HepG2 (cell line): ENCODE measurements around the gene CEBPB. TPM values are rescaled to one million over a fixed set of nuclear protein-coding genes. Genes with fewer than 3 reads are reported as not detected.

Experiments used
- ESRRA ChIP-seq: sonication (generic); formaldehyde crosslinking; IDR thresholded peaks from 2 replicates; pipeline ENCODE4 v1.5.1; 2020; ENCODE audit warnings: mild to moderate bottlenecking, low read depth, missing genetic modification reagents
- HNRNPH1 ChIP-seq: fragments of 200-400 bp; formaldehyde crosslinking; optimal IDR thresholded peaks from 2 replicates; pipeline ENCODE3; 2017; ENCODE audit warnings: mild to moderate bottlenecking, low read depth, low read length
- MED8 ChIP-seq: sonication (generic); formaldehyde crosslinking; IDR thresholded peaks from 2 replicates; pipeline ENCODE4 v1.8.1; 2023; ENCODE audit warnings: mild to moderate bottlenecking, missing genetic modification reagents; ENCODE audit not compliant: insufficient replicate concordance
- MTF2 ChIP-seq: sonication (generic); formaldehyde crosslinking; IDR thresholded peaks from 2 replicates; pipeline ENCODE4 v1.5.0; 2020; ENCODE audit warnings: missing genetic modification reagents, borderline replicate concordance
- NFYC ChIP-seq: IDR thresholded peaks from 2 replicates; pipeline ENCODE4 v1.6.1; 2016; ENCODE audit warnings: missing genetic modification reagents, missing compliant biosample characterization
- PHB2 ChIP-seq: fragments of 450-650 bp; IDR thresholded peaks from 2 replicates; pipeline ENCODE4 v1.6.1; 2018; ENCODE audit not compliant: partially characterized antibody
- SMAD3 ChIP-seq: sonication (generic); formaldehyde crosslinking; IDR thresholded peaks from 2 replicates; pipeline ENCODE4 v1.4.0; 2020; ENCODE audit warnings: missing genetic modification reagents
- SP140L ChIP-seq: sonication (generic); formaldehyde crosslinking; IDR thresholded peaks from 2 replicates; pipeline ENCODE4 v1.4.0; 2020; ENCODE audit warnings: missing genetic modification reagents, borderline replicate concordance
- YEATS4 ChIP-seq: sonication (generic); formaldehyde crosslinking; IDR thresholded peaks from 2 replicates; pipeline ENCODE4 v1.4.0; 2020; ENCODE audit warnings: missing genetic modification reagents, borderline replicate concordance
- ZNF24 ChIP-seq: fragments of 450-650 bp; IDR thresholded peaks from 2 replicates; pipeline ENCODE4 v1.6.1; 2017; ENCODE audit warnings: antibody characterized with exemption, mild to moderate bottlenecking
- ZNF282 ChIP-seq: fragments of 450-650 bp; IDR thresholded peaks from 2 replicates; pipeline ENCODE4 v1.6.1; 2018; ENCODE audit not compliant: partially characterized antibody
- ZNF430 ChIP-seq: sonication (generic); formaldehyde crosslinking; IDR thresholded peaks from 2 replicates; pipeline ENCODE4 v1.9.0; 2021; ENCODE audit warnings: mild to moderate bottlenecking, missing genetic modification reagents
- ZNF564 ChIP-seq: sonication (generic); formaldehyde crosslinking; IDR thresholded peaks from 2 replicates; pipeline ENCODE4 v1.8.1; 2023; ENCODE audit warnings: mild to moderate bottlenecking, missing genetic modification reagents
- polyA plus RNA-seq, 8 experiments: library from polyadenylated mRNA; depleted of rRNA in 3 of 8; stranded (reverse) in 7 of 8; unstranded in 1 of 8; fragments of >200 nt; fragmentation: Illumina TruSeq in 4 of 8; extraction: Trizol in 4 of 8; gene quantifications; 2 replicates each; pipeline versions ENCODE4 v1.2.1 to v1.2.3, GENCODE V29; 2011 to 2016; ENCODE audit warnings: low read depth in 4 of 8, missing spikeins in 1 of 8, mixed read lengths in 1 of 8; ENCODE audit not compliant: insufficient read depth in 1 of 8
- total RNA-seq, 5 experiments: library from RNA; depleted of rRNA; stranded (reverse); fragments of >200 nt; fragmentation: Illumina TruSeq; extraction: Trizol; gene quantifications; 2 replicates each; pipeline ENCODE4 v1.2.3, GENCODE V29; 2016; ENCODE audit warnings: low read depth in 1 of 5
- TF ChIP-seq, protein P1 (sequence below): sonication (generic); formaldehyde crosslinking; IDR thresholded peaks from 2 replicates; pipeline ENCODE4 v1.4.0; 2020; ENCODE audit warnings: missing genetic modification reagents
- TF ChIP-seq, protein P2 (sequence below): sonication (generic); formaldehyde crosslinking; conservative IDR thresholded peaks from 2 replicates; pipeline ENCODE4 v1.4.0; 2020; ENCODE audit warnings: missing genetic modification reagents
- TF ChIP-seq, protein P3 (sequence below): sonication (generic); formaldehyde crosslinking; IDR thresholded peaks from 2 replicates; pipeline ENCODE4 v1.4.0; 2020; ENCODE audit warnings: mild to moderate bottlenecking, missing genetic modification reagents
- TF ChIP-seq, protein P4 (sequence below): sonication (generic); formaldehyde crosslinking; IDR thresholded peaks from 2 replicates; pipeline ENCODE4 v1.4.0; 2020; ENCODE audit warnings: missing genetic modification reagents
- TF ChIP-seq, protein P5 (sequence below): sonication (generic); formaldehyde crosslinking; IDR thresholded peaks from 2 replicates; pipeline ENCODE4 v1.4.0; 2020; ENCODE audit warnings: mild to moderate bottlenecking, missing genetic modification reagents
- TF ChIP-seq, protein P6 (sequence below): sonication (generic); formaldehyde crosslinking; IDR thresholded peaks from 2 replicates; pipeline ENCODE4 v1.8.0; 2022; ENCODE audit warnings: mild to moderate bottlenecking, missing genetic modification reagents
- TF ChIP-seq, protein P7 (sequence below): sonication (generic); formaldehyde crosslinking; IDR thresholded peaks from 2 replicates; pipeline ENCODE4 v1.5.0; 2020; ENCODE audit warnings: missing genetic modification reagents

Gene CEBPB
- total and polyA plus RNA-seq, 2 of the 13 experiments (the other 11 are each of a cell fraction or from before 2014, with no cell fraction given), result 18.5 to 28.2 TPM

DNA sequence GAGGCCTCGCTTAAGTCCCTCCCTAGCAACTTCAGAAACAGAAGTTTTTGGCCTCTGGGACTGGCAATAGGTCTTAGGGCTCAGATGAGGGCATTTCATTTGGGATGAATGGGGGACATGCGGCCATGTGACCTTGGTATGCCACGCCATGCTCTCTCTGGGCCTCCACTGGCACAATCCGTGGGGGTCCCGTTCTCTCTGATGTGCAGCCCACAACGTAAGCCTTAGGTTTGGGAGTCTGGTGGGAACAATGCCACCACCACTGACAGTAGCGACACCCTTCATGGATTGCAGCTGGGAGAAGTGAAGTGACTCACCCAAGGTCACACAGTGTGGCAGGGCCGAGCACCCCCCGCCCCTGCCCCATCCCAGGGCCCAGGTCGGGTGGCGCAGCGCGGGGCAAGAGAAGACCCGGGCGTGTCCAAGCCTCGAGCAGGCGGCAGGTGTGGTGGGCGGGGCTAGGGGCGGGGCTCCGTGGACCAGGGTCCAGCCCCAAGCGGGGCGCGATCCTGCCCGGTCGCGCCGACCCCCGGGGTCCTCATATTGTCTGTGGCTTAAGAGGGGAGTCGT is 864 bp upstream of the CEBPB start (continued):
- TF ChIP-seq, protein P1, sequence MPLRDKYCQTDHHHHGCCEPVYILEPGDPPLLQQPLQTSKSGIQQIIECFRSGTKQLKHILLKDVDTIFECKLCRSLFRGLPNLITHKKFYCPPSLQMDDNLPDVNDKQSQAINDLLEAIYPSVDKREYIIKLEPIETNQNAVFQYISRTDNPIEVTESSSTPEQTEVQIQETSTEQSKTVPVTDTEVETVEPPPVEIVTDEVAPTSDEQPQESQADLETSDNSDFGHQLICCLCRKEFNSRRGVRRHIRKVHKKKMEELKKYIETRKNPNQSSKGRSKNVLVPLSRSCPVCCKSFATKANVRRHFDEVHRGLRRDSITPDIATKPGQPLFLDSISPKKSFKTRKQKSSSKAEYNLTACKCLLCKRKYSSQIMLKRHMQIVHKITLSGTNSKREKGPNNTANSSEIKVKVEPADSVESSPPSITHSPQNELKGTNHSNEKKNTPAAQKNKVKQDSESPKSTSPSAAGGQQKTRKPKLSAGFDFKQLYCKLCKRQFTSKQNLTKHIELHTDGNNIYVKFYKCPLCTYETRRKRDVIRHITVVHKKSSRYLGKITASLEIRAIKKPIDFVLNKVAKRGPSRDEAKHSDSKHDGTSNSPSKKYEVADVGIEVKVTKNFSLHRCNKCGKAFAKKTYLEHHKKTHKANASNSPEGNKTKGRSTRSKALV (CRISPR knock-in tag), result peak; percentile 54; the same call in 1 of the 2 replicates
- TF ChIP-seq MTF2 (CRISPR knock-in tag) (no peak), NFYC (CRISPR knock-in tag) (no peak), SMAD3 (CRISPR knock-in tag) (no peak; the same call in 1 of the 2 replicates), ZNF24 (0 out of 2 replicates have a peak, but pooled peaks have one; percentile 1), PHB2 (no peak), YEATS4 (no peak), SP140L (no peak), MED8 (CRISPR knock-in tag) (no peak), ESRRA (CRISPR knock-in tag) (0 out of 2 replicates have a peak, but pooled peaks have one; percentile 25), ZNF564 (CRISPR knock-in tag) (peak; percentile 17; the same call in 1 of the 2 replicates), HNRNPH1 (no peak), ZNF282 (no peak), ZNF430 (CRISPR knock-in tag) (no peak)
- TF ChIP-seq, protein P2, sequence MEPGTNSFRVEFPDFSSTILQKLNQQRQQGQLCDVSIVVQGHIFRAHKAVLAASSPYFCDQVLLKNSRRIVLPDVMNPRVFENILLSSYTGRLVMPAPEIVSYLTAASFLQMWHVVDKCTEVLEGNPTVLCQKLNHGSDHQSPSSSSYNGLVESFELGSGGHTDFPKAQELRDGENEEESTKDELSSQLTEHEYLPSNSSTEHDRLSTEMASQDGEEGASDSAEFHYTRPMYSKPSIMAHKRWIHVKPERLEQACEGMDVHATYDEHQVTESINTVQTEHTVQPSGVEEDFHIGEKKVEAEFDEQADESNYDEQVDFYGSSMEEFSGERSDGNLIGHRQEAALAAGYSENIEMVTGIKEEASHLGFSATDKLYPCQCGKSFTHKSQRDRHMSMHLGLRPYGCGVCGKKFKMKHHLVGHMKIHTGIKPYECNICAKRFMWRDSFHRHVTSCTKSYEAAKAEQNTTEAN (CRISPR knock-in tag), result peak; percentile 59; the same call in 1 of the 2 replicates
- TF ChIP-seq, protein P3, sequence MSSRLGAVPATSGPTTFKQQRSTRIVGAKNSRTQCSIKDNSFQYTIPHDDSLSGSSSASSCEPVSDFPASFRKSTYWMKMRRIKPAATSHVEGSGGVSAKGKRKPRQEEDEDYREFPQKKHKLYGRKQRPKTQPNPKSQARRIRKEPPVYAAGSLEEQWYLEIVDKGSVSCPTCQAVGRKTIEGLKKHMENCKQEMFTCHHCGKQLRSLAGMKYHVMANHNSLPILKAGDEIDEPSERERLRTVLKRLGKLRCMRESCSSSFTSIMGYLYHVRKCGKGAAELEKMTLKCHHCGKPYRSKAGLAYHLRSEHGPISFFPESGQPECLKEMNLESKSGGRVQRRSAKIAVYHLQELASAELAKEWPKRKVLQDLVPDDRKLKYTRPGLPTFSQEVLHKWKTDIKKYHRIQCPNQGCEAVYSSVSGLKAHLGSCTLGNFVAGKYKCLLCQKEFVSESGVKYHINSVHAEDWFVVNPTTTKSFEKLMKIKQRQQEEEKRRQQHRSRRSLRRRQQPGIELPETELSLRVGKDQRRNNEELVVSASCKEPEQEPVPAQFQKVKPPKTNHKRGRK (CRISPR knock-in tag), result no peak
- TF ChIP-seq, protein P4, sequence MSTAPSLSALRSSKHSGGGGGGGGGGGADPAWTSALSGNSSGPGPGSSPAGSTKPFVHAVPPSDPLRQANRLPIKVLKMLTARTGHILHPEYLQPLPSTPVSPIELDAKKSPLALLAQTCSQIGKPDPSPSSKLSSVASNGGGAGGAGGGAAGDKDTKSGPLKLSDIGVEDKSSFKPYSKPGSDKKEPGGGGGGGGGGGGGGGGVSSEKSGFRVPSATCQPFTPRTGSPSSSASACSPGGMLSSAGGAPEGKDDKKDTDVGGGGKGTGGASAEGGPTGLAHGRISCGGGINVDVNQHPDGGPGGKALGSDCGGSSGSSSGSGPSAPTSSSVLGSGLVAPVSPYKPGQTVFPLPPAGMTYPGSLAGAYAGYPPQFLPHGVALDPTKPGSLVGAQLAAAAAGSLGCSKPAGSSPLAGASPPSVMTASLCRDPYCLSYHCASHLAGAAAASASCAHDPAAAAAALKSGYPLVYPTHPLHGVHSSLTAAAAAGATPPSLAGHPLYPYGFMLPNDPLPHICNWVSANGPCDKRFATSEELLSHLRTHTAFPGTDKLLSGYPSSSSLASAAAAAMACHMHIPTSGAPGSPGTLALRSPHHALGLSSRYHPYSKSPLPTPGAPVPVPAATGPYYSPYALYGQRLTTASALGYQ (CRISPR knock-in tag), result no peak; the same call in 1 of the 2 replicates
- TF ChIP-seq, protein P5, sequence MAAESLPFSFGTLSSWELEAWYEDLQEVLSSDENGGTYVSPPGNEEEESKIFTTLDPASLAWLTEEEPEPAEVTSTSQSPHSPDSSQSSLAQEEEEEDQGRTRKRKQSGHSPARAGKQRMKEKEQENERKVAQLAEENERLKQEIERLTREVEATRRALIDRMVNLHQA, result no peak
- TF ChIP-seq, protein P6, sequence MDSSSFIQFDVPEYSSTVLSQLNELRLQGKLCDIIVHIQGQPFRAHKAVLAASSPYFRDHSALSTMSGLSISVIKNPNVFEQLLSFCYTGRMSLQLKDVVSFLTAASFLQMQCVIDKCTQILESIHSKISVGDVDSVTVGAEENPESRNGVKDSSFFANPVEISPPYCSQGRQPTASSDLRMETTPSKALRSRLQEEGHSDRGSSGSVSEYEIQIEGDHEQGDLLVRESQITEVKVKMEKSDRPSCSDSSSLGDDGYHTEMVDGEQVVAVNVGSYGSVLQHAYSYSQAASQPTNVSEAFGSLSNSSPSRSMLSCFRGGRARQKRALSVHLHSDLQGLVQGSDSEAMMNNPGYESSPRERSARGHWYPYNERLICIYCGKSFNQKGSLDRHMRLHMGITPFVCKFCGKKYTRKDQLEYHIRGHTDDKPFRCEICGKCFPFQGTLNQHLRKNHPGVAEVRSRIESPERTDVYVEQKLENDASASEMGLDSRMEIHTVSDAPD, result no peak; the same call in 1 of the 2 replicates
- TF ChIP-seq, protein P7, sequence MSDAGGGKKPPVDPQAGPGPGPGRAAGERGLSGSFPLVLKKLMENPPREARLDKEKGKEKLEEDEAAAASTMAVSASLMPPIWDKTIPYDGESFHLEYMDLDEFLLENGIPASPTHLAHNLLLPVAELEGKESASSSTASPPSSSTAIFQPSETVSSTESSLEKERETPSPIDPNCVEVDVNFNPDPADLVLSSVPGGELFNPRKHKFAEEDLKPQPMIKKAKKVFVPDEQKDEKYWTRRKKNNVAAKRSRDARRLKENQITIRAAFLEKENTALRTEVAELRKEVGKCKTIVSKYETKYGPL (CRISPR knock-in tag), result no peak
